Stimulated activated CD8-positive, alpha-beta memory T cell treated with anti-CD3 and anti-CD28 coated beads, Interleukin-7, amount 100 ng/mL, for 24 hours (primary cell): Measurements from ENCODE around the gene AVPR2.
A peak's percentile ranks its signal among the peaks of the same experiment; 100 is the strongest.

Source experiments
- DNase-seq: peaks from one replicate; pipeline ENCODE4 v3.0.0-alpha.2; 2020; ENCODE audit warnings: low read depth

The AVPR2 gene

DNA sequence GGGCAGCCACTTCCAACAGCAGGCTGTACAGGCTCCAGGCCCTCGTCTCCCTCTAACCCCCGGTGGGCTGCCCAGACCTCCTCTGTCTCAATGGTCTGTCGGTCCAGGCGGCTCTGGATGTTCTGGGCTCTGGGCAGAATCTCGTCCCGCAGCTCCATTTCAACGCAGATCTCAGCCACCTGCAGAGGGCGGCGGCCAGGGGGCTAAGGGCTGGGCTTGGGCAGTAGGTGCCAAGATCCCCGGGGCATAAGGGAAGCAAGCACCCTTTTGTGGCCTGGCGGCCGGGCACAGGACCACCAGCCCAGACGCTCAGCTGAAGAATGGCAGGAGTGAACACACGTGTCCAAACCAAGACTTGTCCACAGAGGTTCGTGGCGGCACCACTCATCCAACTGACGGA, 9.2 kb downstream of the AVPR2 start:
- DNase-seq, result no peak

DNA sequence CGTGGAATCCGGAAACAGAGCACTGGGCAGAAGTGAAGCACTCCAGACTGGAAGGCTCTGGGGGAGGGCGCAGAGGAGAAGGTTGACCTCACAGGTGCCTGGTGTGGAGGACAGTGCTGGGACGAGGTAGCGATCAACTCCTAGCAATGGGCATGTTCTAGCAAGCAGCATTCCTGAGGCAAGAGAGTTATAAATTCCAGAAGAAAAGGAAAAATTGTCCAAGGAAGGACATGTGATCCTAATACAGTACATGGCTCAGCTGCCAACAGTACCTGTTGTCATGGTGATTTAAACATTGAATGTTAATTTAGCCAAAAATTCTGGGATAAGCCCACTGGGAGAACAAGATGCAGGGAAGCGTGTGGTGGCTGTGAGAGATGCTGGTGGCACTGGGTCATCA, 13.4 kb downstream of the AVPR2 start:
- DNase-seq, result no peak

DNA sequence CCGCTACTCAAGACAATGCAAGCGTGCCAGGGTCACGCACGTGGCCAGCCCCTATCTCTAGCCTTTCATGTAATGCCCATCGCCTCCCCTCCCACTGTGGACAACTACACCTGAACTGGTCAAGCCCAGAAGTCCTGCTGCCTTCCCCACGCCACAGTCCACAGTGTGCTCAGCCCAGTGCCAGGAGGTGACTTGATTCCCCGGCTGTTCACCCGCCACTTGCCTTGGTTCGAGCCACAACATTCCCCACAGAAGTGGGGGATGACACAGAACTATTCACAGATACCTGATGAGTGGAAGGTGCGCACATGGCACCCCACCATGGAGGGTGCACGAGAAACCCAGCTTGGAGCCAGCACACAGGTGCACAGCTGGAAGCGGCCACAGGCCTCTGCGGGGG, 14.8 kb downstream of the AVPR2 start:
- no peak for DNase-seq

DNA sequence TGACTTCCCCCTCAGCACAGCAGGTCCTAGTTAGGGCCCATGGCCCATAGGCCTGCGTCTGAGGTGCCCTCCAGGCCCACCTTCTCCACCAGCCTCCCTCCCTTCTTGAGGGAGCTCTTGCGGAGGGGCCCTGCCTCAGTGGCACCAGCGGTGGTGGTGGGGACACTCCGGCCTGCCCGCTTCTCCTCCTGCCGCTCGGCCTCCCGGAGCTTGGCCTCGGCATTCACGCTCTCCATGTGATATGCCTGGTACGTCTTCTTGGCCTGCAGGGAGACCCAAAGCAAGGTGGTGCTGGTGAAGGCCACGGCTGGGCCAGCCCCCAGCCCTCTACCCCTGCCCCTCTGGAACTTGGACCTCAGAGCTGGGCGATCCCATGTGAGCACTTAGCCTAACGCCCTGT, 16.1 kb downstream of the AVPR2 start:
- DNase-seq, result no peak

DNA sequence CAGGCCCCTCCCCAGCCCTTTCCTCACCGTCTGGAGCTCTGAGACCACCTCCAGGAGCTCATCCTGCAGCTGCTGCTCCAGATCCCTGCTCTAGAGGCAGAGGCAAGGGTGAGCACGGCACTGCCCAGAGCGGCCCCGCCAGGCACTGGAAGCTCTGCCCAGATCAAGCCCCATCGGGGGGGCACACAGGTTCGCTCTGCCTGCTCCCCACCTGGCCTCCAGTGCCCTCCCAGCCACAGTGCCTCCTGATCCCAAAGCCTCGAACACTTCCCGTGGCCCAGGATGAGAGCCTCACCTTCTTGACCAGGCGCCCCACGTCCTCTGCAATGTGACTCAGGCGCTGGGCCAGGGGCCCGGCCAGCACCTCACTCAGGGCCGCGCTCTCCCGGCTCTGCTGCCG, 16.6 kb downstream of the AVPR2 start:
- no peak for DNase-seq

DNA sequence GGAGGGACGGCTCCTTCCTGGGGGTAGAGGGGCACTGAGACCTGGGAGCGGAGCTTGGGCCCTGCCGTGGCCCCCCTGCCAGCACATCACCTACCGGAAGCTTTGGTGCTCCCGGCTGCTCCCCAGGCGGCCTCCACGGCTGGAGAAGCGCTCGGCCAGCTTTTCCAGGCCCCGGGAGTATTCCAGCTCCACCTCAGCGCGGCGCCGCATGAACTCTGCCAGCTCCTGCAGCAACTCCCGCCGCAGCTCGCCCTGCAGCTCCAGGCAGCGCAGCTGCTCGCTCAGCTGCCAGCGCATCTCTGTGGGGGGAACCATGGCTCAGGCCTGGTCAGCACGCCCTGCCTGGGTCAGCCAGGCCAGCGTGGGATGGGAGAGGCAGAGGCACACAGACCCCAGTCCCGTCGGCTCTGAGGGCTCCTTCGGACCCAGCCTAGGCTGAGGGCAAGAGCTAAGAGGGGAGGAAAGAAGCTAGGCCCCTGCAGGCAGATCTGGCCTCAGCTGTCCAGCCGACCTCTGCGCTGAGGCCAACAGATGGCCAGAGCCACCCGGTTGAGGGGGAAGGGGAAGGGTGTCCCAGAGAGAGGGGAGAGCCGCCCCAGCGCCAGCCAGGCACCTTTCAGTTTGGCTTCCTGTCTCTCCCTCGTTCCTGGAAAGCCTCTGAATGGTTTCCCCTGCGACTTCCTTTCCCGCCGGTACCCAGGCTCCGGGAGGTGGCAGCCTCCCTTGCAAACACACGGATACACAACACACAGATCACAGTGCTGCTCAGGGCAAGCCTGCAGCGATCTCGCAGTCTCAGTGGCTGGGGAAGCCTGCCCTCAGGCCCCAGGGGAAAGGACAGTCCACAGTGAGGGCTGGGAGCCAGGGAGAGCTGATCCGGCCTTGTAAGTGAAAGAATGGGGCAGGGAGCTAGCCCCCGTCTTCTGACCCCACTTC, 17.3 kb downstream of the AVPR2 start:
- DNase-seq, result no peak

DNA sequence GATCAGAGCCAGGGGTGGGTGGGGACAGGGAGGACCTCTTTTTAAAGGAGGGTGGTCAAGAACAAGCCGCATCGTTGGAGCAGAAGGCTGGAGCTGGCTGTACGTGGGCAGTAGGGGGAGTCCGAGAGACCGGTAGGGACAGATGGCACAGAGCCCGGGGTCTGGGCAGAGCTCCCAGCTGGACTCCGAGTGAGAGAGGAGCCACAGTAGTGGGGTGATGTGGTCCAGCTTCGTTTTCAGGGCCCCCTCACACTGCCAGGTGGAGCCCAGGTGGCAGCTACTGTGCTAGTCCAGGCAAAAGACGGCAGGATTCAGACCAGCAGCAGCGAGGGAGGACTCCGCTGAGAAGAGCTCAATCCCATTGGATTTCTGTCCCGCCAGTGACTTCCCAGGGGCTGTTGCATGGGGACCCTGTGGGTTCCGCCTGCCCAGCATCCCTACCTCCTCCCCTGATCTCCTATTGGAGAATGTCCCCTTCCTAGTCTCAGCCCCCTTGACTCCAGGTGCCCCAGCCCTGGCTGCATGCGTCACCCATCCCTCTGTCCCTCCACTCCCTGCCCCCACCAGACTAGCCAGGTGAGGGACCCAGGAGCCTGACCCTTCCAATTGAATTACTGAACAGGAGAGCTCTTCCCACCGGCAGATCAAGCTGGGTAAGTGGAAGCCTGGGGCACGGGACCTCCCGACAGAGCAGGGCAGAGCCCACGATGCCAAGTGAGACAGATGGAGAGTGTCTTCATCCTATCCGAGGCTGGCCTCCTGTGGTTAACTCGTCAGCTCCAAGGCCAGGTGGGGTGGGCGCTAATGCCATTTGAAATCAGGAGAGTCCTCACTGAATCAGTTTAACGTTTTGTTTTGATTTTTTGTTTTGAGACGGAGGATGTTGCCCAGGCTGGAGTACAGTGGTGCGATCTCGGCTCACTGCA, 18.7 kb downstream of the AVPR2 start:
- no peak for DNase-seq

DNA sequence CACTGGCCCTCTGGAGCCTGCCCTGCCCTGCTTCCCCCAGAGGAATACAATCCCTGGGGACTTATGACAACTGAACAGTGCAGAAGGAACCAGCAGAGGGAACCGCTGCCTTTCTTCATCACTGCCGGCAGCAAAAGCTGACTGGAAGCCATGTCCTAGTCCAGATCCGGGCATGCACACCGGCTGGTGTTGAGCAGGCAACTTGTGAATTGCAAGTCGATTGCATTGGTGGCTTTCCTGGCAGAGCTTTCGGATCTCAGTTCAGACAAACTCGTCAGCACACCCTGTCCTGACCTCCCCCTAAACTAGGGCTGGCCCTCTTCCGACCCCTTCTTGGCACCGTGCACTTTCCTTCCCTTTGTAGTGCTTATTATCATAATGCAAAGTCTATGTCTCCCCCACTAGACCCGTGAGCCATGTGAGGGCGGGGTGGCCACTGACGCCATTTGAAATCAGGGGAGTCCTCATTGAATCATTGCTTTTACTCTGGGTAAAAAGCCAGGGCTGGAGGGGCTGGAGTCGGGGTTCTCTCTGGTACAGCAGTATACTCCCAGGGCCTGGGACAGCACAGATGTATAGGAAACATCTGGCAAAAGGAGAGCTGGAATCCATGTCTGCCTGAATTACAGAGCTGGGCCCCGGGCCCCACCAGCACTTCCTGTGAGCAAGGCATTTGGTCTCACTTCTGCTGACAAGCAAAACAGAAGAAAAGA, 19.8 kb downstream of the AVPR2 start:
- no peak for DNase-seq

DNA sequence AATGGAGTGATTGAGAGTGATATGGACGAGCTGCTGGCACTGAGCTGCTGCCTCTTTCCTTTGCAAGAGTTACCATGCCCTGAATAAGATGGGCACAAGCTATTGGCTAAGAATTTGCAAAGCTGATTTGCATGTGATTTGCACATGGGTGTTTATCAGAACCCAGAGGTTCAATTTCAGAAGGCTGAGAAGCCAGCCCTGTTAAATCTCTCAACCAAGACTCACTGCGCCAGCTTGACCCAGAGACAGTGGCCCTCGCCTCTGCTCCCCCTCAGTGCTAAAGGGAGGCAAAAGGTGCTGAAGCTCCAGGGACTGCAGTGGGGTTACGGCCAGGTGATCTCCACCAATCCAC, 20.9 kb downstream of the AVPR2 start:
- DNase-seq, result no peak

DNA sequence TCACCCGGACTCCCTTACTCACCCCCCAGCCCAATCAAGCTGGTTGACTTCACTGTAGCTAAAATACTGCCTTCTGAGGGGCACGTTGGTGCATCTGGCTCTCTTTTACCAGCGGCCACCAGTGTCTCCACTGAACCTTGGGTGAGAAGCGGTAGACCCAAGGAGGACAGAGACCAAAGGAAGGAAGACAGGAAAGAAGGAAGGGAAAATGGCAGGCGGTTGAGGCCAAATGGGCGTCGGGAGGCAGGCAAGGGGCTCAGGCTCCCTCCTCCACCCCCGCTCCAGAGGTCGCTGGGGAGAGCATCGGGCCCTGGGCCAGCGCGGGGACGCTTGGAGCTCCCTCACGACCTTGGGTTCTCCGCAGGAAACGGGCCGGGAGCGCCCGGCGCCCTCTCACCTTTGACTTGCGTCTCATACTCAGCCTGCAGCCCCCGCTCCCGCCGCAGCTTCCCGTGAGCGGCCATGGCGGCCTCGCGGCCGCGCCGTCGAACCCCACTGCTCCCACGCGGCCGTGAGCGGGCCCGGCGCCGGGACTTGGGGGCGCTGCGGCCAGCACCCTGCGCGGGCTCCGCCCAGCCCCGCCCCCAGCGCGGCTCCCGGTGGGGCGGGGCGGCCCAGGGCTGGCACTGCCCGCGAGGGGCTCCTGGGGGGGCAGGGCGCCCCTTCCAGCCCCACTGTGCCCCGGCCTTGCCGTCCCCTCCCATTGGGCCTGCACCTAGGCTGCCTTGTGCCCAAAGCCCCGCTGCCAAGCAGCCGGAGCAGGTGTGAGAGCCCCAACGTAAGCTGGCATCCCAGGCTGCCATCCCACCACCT, 21.5 kb downstream of the AVPR2 start, which contains the start of gene ARHGAP4:
TSS of gene ARHGAP4 (minus strand) at position 526 of the 813 bp plus-strand sequence. CDS start at position 464, 62 bp downstream.
- no peak for DNase-seq

DNA sequence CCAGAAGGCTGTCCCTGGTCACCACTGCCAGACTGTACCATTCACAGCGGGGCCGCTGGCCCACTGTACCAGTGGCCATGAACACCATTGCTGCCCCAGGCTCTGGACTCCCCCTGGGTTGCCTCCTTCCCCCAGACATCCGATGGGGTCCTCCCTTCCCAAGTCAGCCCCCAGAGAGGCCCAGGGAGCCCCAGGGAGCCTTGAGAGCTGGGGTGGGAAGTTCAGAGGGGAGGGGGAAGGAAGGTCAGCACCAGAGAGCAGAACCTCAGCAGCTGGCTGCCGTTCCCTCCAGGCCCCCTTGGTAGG, 22.0 kb downstream of the AVPR2 start:
- no peak for DNase-seq

DNA sequence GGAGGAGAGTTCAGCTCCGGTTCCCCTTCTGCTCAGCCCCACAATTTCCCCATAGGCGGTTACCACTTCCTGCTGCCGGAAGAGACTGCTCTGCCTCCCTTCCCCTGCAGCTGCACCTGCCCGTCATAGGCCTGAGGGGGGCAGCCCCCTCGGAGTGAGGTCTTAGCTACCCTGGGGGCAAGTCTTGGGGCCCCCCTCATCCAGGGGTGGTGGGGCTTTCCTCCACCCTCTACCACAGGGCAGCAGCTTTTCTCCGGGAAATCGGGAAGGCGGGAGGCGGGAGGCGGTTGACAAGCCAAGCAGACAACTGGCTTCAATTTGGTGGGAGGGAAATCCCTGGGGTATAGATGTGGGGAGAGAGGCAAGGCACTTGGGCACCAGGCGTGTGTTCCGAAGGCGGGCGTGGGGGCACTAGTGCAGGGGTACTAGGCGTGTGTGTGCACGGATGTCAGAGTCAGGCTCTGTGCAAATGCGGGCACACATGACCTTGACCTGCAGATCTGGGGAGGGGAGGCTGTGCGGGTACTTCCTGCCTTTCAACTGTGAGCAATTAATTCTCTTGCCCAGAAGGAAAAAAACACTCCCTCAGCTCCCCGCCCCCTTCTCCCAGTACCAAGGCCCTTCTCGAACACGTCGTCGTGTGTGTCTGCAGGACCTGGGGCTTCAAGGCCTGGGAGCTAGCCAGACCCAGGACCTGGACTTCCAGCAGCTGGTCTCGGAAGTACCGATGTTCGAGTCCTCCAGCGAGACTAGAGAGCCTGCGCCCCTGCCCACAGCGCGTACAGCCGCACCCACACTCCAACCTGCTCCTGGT, 22.6 kb downstream of the AVPR2 start:
- peak; percentile 41 for DNase-seq

DNA sequence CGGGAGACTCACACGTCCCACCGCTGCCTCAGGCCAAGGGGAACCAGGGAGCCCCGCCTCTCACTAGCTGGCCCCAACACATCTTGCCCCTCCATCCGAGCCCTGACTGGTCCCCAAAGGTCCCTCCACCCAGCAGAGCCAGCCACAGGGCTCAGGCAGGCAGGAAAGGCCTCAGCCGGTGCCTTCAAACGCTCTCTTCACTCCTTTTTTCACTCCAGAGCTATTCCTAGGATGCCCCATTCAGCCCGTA, 23.1 kb downstream of the AVPR2 start:
- DNase-seq, result no peak

DNA sequence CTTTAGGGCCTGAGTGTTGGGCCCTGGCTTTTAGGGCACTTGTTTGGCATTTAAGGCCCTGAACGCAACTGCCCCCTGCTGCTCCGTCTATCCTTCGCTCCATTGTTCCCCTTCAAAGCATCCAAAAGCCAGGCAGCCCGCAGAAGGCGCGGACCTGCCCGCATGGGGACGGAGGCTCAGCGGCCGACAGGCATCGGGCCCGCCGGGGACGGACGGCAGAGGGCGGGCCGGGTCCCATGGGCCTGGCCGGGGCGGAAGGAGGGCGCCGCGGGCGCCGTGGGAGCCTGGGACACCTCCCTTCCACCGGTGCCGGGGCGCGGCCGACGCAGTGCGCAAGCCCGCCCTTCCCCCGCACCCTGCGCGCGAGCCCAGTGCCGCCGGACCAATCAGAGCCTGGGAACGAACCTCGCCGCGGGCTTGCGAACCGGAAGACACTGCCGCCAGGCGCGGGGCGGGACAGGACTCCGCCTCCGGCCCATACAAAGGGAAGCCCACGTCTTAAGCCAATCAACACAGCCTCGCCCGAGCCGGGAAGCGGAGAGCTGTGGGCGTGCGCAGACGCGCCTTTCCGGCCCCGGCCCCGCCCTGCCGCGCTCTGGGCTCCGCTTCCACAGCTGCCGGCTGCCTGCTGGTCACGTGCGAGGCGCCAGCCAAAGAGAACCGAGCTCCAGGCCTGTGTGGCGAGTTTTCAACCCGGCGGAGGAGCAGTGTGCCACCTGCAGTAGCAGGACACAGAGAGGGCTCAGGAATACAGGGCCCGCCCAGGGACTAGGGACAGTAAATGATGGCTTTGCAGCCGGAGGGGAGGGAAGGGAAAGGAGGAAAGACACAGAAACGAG, 23.7 kb downstream of the AVPR2 start:
- peak; percentile 74 for DNase-seq

DNA sequence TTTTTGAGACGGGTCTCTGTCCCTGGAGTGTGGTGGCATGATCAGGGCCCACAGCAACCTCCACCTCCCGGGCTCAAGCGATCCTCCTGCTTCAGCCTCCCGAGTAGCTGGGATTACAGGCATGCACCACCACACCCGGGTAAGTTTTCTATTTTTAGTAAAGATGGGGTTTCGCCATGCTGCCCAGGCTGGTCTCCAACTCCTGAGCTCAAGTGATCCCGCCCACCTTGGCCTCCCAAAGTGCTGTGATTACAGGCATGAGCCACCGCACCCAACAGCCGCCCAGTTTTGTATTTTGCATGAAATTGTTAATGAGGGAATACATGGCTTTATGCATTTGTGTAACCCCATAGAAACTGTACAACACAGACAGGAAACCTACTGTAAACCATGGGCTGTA, 24.4 kb downstream of the AVPR2 start:
- DNase-seq, result no peak

DNA sequence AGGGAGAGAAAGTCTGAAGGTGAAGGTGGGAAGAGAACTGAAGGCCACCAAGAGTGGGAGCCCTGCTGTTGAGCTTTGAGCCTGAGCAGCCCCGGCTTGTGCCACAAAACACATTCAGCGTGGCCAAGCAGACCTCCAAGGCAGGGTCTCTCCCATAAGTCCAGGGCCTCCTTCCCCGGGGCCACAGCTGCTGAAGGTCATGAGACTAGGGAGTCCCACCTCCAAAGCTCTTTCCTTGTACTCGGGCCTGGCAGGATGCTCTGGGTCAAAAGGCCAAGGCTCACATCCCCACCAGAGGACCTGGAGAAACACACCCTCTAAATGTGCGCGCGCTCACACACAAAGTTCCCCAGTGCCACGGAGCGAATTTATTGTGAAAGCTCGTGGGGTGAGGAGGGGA, 25.1 kb downstream of the AVPR2 start:
- DNase-seq, result no peak

DNA sequence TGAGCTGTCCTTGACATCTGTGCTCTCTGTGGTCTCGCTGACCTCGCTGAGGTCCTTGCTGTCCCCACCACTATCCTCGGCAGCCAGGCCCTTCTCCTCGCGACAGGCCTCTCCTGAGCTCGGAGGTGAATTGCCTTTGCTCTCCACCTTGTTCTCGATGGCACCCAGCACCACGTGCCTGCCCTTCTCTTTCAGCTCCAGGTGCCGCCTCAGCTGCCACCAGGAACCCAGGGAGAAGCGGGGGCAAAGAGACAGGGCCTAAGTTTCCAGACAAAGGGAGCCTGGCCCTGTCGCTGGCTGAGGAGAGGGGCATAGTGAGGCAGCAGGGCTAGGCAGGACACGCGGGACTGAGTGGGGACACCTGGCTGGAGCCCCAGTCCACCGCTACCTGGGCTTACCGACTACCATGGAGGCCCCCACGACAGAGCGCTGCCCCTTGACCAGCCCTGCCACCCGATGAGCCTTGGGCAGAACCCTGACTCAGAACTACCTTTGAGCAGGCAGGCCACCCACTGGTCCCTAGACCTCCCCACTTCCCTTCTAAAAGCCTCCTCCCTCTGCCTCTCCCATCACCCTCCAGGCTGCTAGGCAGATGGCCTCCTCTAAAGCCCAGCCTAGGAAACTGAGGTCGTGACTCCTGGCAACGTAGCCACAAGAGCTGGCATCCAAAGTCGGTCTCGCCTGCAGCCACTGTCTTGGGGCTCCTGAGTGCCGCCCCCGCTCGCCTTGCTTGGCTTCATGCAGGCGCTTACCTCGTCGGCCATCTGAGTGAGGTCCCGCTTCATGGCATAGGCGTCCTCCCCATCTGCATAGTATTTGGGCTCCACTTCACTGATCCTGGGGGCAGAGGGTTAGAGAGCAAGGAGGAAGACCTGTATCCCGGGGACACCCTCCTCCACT, 25.8 kb downstream of the AVPR2 start:
- no peak for DNase-seq

DNA sequence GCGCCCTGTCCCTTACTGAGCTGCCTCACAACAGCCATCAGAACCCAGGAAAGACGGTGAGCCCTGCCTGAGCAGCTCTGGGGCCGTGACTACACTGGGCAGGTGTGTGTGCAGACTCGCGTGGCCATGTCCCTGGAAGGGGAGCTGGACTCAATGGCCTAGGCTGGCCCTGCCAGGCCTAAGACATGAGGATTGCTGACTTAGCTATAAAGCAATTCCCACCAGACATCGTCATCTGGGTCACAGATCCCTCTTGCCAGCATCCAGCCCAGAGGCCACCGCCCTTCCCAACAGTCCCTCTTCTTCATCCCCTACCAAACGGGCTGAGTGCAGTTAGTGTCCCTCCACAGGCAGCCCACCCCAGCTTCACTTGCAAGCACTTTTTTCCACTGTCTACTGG, 26.7 kb downstream of the AVPR2 start:
- DNase-seq, result no peak

DNA sequence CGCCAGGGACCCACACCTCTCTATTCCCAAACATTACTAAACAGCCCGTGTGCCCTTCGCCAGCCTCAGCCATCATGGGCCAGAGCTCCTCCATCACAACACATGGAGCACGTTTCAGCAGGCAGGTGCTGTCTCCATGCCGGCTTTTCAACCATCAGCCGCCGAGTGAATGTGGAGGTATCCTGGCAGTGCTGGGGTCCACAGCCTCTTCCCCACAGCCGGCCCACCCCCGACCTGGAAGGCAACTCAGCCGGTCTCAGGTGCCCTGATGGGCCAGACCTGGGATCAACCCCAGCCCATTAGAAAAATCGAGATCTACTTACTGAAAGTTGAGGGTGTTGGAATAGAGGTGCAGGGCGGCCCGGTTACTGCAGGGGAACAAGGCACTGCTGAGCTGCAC, 27.3 kb downstream of the AVPR2 start:
- no peak for DNase-seq
